NCI-H2029 treated with DMSO at 0.1 percent for 48 hours (cell line): Measurements from ENCODE around the gene FOXL2NB.

Experiments used
- DNase-seq: peaks from one replicate; lab custom pipeline; 2025; lab: John Stamatoyannopoulos, UW

FOXL2NB gene

GRCh38 chr3:138933068-138933668 is 13.8 kb upstream of the FOXL2NB start:
- DNase-seq, result no peak

DNA sequence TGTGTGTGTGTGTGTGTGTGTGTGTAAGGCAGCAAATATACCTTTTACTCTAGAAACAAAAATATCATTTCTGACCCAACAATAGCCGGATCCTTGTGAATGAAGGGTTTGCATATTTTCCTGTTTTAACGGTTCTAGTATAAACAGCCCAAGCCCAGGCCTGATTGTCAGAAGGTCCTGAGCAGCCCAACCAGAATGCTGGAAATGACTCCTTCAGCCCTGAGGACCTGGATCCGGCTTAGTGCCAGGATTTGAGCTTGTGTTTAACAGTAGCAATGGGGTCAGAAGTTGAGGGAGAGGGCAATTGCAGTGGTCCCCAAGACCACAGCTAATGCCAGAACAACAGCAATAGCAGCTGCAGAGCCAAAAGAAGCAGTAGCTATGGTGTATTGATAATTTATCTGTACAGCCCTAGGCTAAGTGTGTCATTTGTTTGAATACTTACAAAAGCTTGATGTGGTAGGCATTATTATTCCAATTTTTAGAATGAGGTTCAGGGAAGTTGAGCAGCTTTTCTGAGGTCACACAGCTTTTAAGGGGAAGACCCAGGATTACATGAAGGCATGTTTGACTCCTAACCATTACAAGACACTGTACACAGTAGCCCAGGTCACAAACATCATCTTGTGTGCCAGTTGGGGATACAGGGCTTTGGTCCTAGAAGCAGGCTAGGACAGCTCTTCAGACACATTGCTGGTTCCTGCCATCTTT is 12.9 kb upstream of the FOXL2NB start:
- DNase-seq, result no peak

DNA sequence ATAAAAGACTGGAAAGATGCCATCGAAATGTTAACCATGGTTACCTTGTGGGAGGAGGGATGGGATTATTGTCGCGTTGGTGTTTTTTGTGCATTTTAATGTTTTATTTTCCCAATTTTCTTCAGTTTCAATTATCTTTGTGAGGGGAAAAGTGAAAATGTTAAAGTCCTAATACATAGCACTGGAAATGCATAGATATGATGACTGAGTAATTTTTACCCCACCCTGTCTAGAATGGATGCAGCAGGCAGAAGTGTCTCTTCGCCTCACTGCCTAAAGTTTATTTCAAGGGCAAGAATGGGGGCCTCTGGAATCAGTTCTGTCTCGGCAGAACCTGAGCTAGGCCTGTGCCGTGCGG is 11.5 kb upstream of the FOXL2NB start:
- DNase-seq, result no peak

DNA sequence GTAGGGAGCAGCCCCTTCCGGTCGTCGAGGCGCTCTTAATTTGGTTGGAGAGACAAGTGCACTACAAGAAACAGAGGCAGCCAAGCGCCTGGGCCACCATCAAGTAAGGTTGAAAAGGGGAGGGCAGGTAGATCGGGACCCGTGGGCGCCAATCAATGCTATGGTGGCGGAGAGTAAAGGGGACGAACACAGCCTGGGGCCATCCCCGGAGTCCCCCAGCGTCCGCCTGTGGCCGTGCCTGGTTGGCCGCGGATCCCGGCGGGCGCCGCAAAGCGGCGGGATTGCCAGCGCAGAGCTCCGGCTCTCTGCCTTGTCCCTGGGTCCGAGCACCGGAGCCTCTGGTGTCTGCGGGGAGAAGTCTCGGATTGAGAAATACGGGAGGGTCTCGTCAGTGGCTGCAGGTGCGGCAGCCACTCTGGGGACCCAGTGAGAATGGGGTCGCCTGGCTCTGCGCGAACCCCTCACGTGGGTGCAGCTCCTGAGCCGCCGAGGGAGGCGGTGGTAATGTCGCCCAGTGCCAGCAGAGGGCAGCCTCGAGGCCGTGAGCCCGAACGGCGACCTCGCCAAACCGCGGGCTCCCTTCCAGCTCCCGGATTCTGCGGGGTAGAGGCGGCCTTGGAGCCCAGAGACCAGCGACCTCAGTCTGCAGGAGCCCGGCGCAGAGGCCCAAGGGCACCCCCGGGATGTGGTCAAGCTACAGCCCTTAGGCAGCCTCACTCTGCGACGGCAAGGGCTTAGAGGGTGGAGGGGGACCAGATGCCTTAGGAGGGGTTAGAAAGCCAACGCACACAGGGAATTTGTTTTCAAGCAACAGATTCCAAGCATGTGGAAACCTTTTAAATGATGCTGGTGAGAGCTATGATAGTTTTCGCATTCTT is 10.9 kb upstream of the FOXL2NB start:
- no peak for DNase-seq

GRCh38 chr3:138936741-138937689 is 10.0 kb upstream of the FOXL2NB start:
- DNase-seq, result no peak

GRCh38 chr3:138937690-138938055 is 9.3 kb upstream of the FOXL2NB start:
- no peak for DNase-seq

GRCh38 chr3:138938056-138938876 is 8.8 kb upstream of the FOXL2NB start:
- no peak for DNase-seq

GRCh38 chr3:138938877-138939560 is 8.0 kb upstream of the FOXL2NB start:
- no peak for DNase-seq

GRCh38 chr3:138939561-138940241 is 7.3 kb upstream of the FOXL2NB start:
- DNase-seq, result no peak

GRCh38 chr3:138940446-138940845 is 6.6 kb upstream of the FOXL2NB start:
- DNase-seq, result no peak

GRCh38 chr3:138941259-138941885 is 5.6 kb upstream of the FOXL2NB start:
- DNase-seq, result no peak

DNA sequence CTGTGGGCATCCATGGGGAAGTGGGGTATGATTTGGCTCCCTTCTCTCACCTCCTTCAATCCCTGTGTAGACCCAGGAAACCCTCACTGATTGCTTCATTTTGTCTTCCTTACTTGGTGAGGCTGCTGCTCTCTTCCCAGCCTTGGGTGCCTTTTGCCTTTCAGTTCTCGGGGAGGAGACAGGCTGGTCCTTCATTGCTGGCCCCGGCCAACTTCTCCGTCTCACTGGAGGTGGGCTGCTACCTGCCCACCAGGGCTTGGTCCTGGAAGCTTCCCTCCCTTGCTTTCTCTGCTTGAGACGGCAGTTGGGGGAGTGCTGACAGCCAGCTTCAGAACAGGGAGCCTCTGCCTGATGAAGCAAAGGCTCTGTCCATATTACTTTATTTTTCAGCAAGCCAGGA is 4.7 kb upstream of the FOXL2NB start:
- DNase-seq, result no peak

GRCh38 chr3:138942861-138943623 is 4.0 kb upstream of the FOXL2NB start:
- DNase-seq, result no peak

DNA sequence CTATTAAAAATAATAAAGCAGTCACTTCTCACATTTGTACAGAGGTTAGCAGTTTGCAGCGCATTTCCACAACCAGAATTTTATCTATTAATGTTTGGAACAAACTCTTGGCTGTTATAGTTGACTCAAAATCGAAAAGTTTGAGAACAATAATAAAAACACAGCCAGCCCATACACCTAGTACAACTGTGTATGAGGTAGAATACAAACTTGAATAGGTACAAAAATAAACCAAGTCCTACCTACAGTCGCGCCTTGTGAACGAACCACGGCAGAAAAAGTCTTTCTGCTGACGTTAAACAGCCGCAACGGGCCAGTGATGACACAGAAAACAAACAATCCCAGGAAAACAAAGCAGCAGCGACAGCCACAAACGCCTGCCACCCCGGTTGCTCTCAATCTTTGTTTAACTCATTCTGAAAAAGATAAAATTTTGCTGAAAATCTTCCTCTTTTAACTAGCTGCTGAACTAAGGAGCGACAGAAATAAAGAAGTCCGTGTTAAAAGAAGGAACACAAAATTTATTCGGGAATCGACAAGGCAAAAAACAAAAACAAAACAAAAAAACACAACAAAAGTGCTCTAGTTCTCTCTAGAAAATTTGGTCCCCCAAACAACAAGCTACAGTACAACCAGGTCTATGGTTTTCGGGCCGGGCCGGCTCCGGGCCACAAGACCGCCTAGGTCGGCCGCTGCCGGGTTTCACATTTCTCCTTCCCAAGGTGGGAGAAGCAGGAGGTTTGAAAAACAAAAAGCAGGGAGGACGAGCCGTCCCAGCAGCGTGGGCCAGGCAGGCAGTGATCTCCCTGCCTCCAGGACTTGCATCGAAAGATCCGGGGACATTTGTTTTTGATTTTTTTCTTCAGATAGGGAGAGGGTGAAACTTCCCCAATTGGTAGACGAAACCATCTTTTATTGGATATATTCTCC is 3.0 kb upstream of the FOXL2NB start:
- no peak for DNase-seq

- no peak for DNase-seq
Measured at GRCh38 chr3:138944654-138944928, 2.4 kb upstream of the FOXL2NB start.

DNA sequence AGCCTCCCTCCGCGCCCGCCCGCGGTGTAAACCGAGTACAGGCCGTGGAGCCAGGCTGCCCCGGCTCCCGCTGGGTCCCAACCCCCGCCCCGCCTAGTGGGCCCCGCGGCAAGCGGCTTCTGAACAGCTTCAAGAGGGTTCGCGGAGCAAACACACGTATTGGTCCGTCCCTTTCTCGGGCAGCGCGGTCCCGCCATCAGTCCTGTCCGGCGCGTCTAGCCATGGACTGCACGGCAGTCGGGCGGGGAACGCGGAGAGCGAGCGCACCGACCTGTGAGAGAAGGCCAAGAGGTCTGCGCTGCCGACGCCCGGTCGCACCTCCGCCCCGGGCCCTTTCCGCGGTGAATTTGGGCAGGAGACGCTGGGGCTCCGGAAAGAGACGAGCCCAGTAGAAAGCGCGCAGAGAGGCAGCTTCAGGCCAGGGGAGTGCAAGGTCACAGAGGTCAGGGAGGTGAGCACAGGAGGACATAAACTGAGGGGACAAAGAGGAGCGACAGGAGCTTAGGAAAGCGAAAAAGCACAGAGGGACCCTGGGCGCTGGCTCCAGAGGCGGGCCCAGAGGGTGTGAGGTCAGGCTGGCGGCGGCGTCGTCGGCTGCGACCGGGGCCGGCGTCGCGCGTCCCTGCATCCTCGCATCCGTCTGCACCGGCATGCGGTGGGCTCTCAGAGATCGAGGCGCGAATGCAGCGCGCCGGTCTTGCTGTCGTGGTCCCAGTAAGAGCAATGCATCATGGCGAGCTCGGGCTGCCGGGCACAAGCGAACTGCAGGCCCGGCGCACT is 1.9 kb upstream of the FOXL2NB start:
- no peak for DNase-seq
